NOMO-1 treated with DMSO at 0.1 percent for 48 hours (cell line): ENCODE data around the gene ELFN1.

Experiments used
- DNase-seq: peaks from one replicate; lab custom pipeline; 2025; ENCODE audit not compliant: unreplicated experiment; lab: John Stamatoyannopoulos, UW

The ELFN1 gene

DNA sequence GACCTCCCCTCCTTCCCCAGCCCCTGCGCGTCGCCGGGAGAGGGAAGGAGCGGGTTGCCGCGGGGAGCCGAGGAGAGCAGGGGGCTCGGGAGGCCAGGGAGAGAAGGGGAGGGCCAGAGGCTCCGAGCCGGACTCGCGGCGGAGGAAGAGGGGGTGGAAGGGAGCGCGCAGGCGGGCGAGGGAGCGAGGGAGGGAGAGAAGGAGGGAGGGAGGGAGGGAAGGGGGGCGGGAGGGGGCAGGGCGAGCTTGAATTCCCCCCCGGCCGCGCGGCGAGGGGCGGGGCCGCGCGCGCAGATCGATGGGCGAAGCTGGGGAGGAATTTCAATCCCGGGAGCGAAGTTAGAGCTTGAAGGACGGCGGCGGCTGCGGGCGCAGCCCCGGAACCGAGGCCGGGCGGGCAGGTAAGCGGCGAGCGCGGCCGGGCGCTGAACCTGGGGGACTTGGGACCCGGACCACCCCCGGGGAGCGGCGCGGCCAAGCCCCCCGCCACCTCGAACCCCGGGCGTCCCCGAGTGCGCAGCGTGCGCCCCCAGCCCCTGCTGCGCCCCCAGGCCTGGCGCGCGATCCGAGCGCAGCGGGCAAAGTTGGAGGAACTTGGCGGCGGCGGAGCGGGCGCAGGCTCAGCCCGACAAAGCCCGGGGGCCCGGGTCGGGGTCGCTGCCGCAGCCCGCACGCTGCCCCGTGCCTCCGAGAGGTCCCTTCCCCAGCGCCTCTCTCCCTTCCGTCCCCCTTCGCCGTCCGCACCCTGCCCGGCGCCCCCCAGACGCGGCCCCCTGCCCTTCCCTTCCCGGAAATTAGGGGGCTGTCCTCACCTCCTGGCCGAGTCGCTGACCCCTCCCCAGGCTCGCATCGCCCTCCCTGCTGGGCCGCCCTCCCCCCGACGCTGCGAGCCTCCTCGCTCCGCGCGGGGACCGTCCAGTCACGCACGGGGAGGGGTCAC, at the start of gene ELFN1:
Gene ELFN1, plus strand, starts transcription at position 324 of the 940 bp plus-strand sequence. CDS start 74,320 bp downstream, outside the sequence.
- DNase-seq: no peak

DNA sequence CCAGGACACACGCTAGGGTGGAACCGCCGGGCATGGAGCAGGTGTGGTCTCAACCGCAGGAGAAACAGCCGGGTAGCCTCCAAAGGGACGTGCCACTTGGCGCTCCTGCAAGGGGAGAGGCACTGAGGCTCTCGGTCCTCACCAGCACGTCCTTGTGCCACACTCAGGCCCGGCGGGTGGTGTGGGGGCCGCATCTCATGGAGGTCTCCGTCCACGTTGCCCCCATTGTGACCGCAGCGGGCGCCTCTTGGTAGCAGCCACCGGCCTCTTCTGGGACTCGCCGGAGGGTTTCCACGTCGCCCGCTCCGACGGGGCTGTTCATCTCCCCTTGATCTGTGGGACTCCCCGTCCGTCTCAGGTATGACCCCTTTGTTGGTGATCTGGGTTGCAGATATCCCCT, 49.2 kb upstream of the ELFN1 start:
- no peak for DNase-seq

DNA sequence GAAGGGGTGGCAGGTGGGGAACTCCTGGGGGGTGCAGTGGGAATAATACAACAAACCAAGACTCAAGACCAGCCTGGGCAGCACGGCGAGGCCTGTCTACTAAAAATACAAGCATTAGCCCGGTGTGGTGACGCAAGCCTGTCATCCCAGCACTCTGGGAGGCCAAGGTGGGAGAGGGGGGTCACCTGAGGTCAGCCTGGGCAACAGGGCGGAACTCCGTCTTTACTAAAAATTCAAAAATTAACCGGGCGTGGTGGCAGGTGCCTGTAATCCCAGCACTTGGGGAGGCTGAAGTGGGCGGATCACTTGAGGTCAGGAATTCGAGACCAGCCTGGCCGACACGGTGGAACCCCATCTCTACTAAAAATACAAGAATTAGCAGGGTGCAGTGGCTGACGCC, 48.4 kb upstream of the ELFN1 start:
- DNase-seq: no peak

DNA sequence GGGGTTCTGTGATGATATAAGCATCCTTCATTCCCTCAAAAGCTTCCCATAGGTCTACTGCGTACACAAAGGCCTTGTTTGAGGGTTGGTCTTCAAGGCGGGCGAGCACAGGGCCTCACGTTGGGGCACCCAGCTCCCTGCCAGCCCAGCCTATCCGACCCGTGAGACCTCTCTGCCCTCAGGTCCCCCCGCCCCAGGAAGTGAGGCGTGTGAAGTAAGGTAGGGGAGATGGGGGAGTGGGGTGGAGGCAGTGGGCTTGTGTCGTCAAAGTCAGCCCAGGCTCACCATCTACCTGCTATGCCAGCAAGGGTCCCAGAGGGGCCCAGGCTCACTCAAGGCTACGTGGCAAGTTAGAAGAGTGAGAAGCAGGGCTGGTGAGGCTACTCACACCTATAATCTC, 47.6 kb upstream of the ELFN1 start:
- DNase-seq: no peak

DNA sequence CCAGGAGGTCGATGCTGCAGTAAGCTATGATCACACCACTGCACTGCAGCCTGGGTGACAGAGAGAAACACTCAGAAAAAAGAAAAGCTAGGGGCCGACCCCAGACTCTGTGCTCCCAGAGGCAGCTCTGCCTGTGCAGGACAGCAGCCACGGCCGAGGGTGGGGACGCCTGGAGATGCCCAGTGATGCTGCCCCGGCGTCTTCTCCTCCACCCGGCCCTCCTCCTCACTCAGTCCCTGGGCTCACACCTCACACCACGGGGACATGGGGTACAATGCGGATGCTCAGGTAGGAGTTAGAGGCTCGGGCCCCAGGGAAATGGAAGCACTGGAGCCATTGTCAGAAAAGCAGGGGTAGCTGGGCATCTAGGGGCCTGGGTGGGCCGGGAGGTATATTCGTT, 46.3 kb upstream of the ELFN1 start:
- no peak for DNase-seq

DNA sequence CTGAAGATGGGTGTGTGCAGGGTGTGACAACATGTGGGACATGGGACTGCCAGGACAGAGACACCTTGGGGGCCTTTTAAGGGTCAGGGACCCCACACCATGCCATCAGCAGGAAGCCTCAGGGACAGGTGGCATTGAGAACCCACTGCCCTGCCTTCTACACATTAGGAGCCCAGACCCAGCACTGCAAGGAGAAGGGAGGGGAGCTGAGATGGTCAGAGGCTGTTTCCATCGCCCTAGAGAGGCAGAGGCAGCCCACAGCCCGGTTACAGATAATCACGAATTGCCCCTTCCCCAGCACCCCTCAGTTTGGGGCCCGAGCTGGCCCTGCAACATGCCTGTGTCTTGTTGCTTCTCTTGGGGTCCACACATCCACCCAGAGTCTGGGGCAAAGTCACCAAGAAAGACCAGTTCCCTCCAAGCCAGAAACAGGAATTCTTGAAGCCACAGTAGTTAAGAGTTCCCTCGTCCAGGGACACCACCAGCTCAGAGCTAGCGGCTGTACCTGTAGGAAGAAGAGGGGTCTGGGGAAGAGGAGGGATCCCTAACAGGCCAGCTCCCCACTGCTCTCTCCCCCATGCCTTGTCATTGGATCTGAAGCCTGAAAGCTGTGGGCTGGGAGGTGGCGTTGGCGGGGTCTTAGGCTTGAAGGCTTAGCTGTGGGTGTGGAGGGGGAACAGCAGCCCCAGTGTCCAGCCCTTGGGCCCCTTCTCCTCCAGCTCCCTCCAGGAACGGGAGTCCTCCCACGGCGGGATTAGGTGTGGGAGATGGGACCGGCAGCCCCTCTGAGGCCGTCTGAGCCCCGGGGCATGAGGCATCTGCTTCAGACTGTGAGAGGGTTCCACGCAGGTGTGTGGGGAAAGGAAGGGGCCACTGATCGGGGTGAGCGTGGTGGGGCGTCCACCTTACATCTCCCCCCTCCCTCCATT, 44.8 kb upstream of the ELFN1 start:
- no peak for DNase-seq

DNA sequence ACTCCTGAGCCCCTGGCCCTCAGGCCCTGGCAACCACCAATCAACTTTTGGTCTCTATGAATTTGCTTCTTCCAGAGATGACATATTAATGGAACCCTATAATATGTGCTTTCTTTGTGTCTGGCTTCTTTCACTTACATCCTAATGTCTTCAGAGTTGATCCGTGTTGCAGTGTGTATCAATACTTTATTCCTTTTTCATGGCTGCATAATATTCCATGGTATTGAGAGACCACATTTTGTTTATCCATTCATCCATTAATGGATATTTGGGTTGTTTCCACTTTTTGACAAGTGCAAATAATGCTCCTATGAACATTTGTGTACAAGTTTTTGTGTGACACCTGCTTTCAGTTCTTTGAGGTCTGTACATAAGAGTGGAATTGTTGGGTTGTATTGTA, 43.3 kb upstream of the ELFN1 start:
- no peak for DNase-seq

DNA sequence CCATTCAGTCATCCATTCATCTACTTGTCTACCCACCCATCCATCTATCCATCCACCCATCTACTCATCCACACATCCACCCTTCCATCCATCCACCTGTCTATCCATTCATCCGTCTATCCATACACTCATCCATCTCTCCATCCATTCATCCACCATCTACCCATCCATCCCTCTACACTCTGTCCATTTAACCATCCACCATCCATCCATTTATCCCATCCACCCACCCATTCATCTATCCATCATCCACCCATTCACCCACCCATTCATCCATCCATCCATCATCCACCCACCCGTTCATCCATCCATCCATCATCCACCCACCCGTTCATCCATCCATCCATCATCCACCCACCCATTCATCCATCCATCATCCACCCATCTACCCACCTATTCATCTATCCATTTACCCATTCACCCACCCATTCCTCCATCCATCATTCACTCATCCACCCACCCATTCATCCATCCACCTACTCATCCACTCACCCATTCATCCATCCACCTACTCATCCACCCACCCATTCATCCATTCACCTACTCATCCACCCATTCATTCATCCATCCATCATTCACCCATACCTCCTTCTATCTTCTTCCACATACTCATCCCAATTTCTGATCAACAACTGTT, 39.3 kb upstream of the ELFN1 start:
- no peak for DNase-seq

DNA sequence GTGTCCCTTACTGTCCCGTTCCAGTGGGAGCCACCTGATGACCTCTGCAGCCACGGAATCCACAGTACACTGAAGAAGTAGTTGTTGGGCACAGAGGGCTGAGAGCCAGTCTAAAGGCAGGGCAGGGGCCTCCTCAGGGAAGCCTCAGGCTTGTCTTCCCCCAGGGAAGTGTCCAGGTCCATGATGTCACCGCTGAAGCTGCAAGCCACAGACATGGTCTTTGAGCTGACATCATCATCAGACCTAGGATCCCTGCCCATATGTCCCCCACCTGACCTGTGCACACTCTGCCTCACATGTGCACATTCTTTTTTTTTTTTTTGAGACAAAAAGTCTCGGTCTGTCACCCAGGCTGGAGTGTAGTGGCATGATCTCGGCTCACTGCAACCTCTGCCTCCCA, 38.4 kb upstream of the ELFN1 start:
- DNase-seq: no peak

DNA sequence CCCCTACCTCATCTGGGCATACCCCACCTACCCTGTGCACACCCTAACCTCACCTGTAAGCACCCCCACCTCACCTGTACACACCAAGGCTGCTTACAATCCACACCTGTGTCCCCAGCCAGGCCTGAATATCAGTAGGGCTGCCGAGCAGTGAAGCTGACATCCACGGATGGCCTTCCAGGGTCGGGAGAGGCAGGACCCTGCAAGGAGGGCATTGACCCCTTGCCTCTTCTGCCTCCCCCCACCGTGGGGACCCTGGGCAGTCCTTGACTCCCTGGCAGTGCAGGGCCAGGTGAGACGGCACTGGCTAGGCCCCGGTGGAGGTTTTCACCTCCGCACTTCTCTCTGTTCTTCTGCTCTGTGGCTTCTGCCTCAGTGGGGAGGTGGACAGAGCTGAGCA, 37.6 kb upstream of the ELFN1 start:
- DNase-seq: no peak

DNA sequence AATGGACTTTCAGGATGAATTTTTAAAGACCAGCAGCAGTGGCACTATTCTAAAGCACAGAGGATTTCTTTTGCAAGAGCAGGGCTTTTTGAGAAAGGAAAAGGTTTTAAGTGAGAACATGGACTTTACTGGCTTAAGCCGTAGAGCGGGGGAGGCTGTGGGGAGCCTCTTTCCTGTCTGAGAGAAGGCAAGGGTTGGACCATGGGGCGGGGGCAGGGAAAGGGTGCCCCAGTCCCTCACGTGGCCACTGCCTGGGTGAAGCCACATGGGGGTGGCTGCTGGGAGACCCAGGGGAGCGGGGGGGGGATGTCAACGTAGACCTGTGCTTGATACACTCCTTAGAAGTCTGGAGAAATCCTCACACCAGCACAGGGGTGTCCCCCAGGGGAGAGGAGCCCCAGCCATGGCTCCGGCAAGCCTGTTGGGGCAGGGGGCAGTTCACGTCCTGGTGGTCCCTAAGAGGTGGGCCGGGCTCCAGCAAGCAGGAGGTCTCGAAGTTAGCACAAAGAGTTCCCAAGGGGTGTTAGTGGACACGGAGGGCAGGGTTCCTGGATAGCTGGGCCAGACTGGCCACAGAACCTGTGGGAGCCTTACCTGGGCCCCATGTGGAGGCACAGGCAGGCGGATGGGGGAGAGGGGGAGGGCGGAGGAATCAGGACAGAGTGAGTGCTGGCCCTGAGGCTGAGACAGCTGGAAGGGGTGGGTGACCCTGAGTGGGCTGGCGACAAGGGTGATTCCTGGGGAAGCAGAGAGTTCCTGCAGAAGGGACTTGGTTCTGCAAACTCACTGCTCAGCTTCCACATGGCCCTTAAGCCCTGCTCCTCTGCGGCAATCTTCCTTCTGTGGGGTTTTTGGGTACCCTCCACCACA, 36.9 kb upstream of the ELFN1 start:
- DNase-seq: no peak

DNA sequence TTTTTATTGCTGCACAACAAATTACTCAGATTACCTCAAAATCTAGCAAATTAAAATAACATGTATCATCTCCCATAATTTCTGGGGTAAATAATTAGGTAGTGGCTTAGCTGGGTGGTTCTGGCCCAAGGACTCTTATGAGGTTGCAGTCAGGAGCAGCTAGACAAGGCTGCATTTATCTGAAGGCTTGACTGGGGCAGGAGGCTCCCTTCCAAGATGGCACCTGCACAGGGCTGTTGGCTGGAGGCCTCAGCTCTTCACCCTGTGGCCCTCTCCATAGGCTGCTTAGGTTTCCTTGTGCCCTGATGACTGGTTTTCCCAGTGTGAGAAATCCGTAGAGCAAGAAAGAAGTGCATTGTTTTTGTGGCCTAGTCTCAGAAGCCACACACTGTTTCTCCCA, 34.7 kb upstream of the ELFN1 start:
- no peak for DNase-seq

DNA sequence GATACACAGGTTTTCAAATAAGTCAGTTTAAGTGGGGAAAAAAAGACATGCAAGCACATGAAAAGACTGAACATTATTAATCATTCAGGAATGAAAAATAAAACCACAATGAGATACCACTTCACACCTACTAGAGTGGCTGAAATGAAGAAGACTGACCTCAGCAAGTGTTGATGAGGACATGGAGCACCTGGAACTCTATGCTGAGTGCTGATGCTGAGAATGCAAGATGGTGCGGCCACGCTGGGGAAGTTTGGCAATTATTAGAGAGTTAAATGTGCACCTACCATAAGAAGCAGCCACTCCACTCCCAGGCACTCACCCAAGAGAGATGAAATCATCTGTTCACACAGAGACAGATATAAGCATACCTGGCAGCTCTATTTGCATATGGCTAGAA, 32.9 kb upstream of the ELFN1 start:
- DNase-seq: no peak

DNA sequence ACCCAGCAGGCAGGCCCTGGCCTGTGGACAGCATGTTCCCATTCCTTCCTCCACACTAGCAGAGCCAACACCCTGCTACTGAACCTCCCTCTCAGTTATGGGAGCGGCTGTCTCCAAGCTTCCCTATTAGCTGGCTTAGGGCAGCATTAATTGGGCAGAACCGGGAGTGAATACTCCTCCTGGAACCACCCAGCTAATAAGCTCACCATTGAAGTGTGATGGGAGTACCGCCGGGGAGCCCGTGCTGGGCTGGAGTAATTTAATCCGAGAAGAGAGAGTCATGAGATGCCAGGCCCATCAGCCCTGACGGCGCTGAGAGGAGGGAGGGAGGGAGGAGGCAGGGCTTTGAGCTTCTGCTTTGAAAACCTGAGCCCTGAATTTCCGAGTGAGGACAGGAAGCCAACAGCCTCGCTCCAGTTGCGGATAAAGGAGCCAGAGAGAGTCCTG, 31.8 kb upstream of the ELFN1 start:
- DNase-seq: no peak

DNA sequence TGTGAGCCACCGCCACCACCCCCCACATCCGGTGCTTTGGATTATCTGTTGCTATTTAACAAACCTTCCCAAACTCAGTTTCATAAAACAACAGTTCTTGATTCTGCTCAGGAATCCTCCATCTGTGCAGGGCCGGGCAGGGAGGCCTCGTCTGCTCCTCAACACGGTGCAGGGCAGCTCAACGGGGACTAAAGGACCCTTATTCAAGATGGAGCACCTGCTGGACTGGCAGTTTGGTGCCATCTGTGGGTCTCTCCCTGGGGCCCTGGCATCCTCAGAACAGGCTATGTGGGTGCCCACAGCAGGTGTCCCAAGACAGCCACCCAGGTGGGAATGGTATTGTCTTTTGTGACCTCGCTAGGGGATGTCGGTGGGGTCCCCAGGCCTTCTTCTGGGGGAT, 31.0 kb upstream of the ELFN1 start:
- DNase-seq: no peak

DNA sequence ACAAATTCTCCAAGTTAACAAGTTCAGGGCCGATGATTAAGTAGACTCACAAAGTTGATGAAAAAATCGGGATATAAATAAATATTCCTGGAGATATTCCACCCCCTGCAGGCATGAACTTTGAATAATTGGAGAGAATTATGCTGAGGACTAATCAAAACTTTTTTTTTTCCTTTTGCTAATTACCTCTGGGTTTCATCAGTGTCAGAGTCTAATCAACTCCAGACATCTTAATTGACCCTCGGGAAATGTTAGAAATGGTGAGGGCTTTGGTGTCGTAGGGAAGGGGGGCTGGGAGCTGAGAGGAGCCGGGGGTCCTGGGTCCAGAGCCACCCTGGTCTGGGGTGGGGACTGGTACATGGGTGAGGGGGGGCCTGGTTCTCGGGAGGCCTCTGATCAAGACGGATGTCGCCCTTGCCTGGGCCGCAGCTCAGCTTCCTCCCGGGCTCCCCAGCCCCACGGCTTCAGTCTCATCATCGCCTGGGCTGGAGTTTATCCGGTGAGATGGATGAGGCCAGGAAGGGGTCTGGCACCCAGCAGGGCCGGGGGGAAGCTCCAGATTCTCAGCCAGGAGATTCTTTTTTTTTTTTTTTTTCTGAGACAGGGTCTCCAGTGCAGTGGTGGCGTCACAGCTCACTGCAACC, 30.4 kb upstream of the ELFN1 start:
- no peak for DNase-seq

DNA sequence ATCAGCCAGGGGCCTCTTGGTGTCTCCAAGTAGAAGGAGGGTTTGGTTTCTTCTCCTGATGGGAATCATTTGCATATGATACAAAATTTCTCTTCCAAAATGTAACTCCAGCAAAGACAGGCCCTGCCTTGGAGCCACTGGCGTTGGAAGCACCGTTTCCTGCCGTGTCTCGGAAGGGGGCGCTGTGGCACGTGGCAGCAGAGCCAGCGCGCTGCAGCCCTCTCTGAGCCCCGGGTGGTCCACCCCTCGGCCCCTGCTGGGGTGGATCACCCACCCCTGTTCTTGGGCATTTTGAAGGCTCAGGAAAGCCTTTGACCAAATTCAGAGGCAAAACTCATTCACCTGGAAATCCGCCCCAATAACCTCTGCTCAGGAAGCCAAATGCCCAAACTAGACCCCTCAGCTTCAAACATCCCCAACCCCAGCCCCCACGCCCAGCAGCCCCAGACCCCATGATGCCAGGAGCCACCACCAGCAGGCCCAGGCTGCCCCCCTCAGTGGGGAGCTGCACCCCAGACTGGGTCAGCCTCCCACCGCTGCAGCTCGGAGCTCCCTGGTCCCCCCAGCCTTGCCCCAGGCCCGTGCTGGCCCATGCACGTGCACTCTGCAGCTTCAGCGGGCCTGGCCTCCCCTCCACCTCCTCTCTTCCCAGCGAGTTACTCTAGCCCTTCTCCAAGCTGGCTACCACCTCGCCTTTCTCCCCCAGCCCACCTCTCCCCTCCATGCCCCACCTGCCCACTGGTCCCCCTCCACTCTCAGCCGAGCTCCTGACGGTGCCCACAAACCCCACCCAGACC, 29.5 kb upstream of the ELFN1 start:
- no peak for DNase-seq

DNA sequence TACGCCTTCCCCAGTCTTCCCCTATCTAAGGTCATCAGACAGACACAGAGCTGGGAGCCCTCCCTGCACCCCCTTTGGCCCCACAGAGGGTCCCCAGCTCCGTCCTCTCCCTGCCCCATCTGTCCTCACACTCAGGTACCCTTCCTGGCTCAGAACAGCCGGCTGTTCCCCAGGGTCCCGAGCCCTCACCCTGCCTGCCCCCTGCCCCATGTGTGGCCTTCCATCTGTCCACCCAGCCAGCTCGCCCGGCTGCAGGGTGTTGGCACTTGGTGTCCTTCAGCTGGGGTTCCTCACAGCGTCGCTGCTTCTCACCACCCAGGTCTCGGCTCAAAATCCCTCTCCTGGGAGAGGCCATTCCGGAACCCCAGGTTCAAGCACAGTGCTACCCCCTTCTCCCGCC, 28.9 kb upstream of the ELFN1 start:
- no peak for DNase-seq

DNA sequence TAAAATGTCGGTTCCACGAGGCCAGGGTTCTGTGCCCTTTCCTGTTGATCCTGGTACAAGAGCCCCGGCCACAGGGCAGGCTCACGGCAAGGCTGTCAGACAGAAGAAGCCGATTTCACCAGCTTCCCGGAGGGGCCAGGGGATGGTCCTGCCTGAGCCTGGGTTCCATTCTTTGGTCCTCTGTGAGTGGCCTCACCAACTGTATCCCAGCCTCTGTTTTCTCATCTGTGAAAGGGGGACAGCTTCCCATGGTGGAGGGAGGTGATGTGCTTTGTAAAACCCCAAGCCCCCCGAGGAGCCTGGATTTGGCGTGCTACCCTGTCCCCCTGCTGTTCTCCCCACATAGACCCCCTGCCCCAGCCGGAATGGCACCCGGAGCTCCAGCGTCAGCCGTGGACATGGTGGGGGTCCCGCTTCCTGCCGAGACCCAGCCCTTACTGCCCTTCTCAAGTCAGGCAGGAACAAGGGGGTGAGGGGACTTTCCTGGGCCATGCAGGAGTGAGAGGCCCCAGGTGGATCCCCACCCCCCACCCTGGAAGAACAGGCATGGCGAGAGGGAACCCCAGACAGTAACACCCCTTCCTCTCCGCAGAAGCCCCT, 28.3 kb upstream of the ELFN1 start:
- no peak for DNase-seq
